Mucosa of stomach (tissue), 1 donor: ENCODE data around the gene CCL5.

Experiments
- H3K27me3 ChIP-seq: one replicate; pipeline ENCODE4 v1.7.0; 2013; ENCODE audit warnings: mild to moderate bottlenecking, low read length; ENCODE audit not compliant: control insufficient read depth, insufficient read depth
- H3K36me3 ChIP-seq: one replicate; pipeline ENCODE4 v1.7.0; 2013; ENCODE audit warnings: low read length; ENCODE audit not compliant: control insufficient read depth, insufficient read depth
- H3K4me1 ChIP-seq: one replicate; pipeline ENCODE4 v1.7.0; 2013; ENCODE audit warnings: mild to moderate bottlenecking, low read length; ENCODE audit not compliant: control insufficient read depth, insufficient read depth
- H3K4me3 ChIP-seq: one replicate; pipeline ENCODE4 v1.7.0; 2013; ENCODE audit warnings: low read length
- H3K9ac ChIP-seq: one replicate; pipeline ENCODE4 v1.7.0; 2013; ENCODE audit warnings: mild to moderate bottlenecking, low read length, moderate library complexity
- H3K9me3 ChIP-seq: one replicate; pipeline ENCODE4 v1.7.0; 2013; ENCODE audit warnings: mild to moderate bottlenecking, low read length, moderate library complexity; ENCODE audit not compliant: control insufficient read depth
- donor health status: Pancreatic carcinoma.

The CCL5 gene

GRCh38 chr17:35875072-35875799 is 4.9 kb downstream of the CCL5 start:
- Histone ChIP-seq H3K4me1 (no peaks in the 10 kb centered on the region), H3K9me3 (no peaks in the 10 kb centered on the region), H3K36me3 (no peaks in the 10 kb centered on the region), H3K4me3 (no peak overlapping the region), H3K9ac (no peak overlapping the region), H3K27me3 (no peaks in the 10 kb centered on the region)

- H3K4me1 ChIP-seq, result no peaks in the 10 kb centered on the region
Measured at GRCh38 chr17:35872196-35872980, 7.8 kb downstream of the CCL5 start.

GRCh38 chr17:35870906-35871819 is 9.0 kb downstream of the CCL5 start:
- Histone ChIP-seq H3K9ac (no peak overlapping the region), H3K4me3 (no peak overlapping the region), H3K4me1 (no peaks in the 10 kb centered on the region), H3K27me3 (no peaks in the 10 kb centered on the region), H3K9me3 (no peaks in the 10 kb centered on the region), H3K36me3 (no peaks in the 10 kb centered on the region)

More at GRCh38 chr17:35872196-35872980, 7.8 kb downstream of the CCL5 start:
- no peaks in the 10 kb centered on the region for H3K27me3 ChIP-seq
- no peak overlapping the region for H3K4me3 ChIP-seq
- H3K9me3 ChIP-seq, result no peaks in the 10 kb centered on the region
- no peak overlapping the region for H3K9ac ChIP-seq
- no peaks in the 10 kb centered on the region for H3K36me3 ChIP-seq

GRCh38 chr17:35868737-35869136 is 11.4 kb downstream of the CCL5 start, which contains the start of gene HEATR9:
HEATR9 (minus strand) TSS chr17:35868891; CDS start chr17:35868742, 149 bp downstream.
- Histone ChIP-seq H3K27me3 (no peaks in the 10 kb centered on the region), H3K36me3 (no peaks in the 10 kb centered on the region), H3K9ac (no peak within 1 kb of the TSS), H3K4me1 (no peaks in the 10 kb centered on the region), H3K9me3 (no peaks in the 10 kb centered on the region), H3K4me3 (no peak within 1 kb of the TSS)

GRCh38 chr17:35867574-35867973 is 12.6 kb downstream of the CCL5 start:
- H3K9me3 ChIP-seq, result no peaks in the 10 kb centered on the region

GRCh38 chr17:35866341-35866950 is 13.7 kb downstream of the CCL5 start:
- H3K9ac ChIP-seq, result no peak overlapping the region
- no peaks in the 10 kb centered on the region for H3K36me3 ChIP-seq
- no peaks in the 10 kb centered on the region for H3K27me3 ChIP-seq
- no peaks in the 10 kb centered on the region for H3K9me3 ChIP-seq
- H3K4me1 ChIP-seq, result no peaks in the 10 kb centered on the region
- H3K4me3 ChIP-seq, result no peak overlapping the region

More at GRCh38 chr17:35867574-35867973, 12.6 kb downstream of the CCL5 start:
- Histone ChIP-seq H3K36me3 (no peaks in the 10 kb centered on the region), H3K9ac (no peak overlapping the region), H3K4me1 (no peaks in the 10 kb centered on the region), H3K27me3 (no peaks in the 10 kb centered on the region), H3K4me3 (no peak overlapping the region)

- no peaks in the 10 kb centered on the region for H3K27me3 ChIP-seq
- H3K4me1 ChIP-seq, result no peaks in the 10 kb centered on the region
- H3K9ac ChIP-seq, result no peak overlapping the region
- no peaks in the 10 kb centered on the region for H3K9me3 ChIP-seq
- H3K4me3 ChIP-seq, result no peak overlapping the region
- no peaks in the 10 kb centered on the region for H3K36me3 ChIP-seq
Measured at GRCh38 chr17:35865412-35866340, 14.5 kb downstream of the CCL5 start.

GRCh38 chr17:35864853-35865252 is 15.3 kb downstream of the CCL5 start:
- Histone ChIP-seq H3K4me3 (no peak overlapping the region), H3K36me3 (no peaks in the 10 kb centered on the region), H3K27me3 (no peaks in the 10 kb centered on the region), H3K9ac (no peak overlapping the region), H3K9me3 (no peaks in the 10 kb centered on the region), H3K4me1 (no peaks in the 10 kb centered on the region)

GRCh38 chr17:35856603-35857002 is 23.6 kb downstream of the CCL5 start:
- Histone ChIP-seq H3K27me3 (no peaks in the 10 kb centered on the region), H3K9ac (no peak overlapping the region), H3K9me3 (no peaks in the 10 kb centered on the region), H3K4me1 (no peaks in the 10 kb centered on the region), H3K4me3 (no peak overlapping the region), H3K36me3 (no peaks in the 10 kb centered on the region)

- H3K27me3 ChIP-seq, result no peaks in the 10 kb centered on the region
- no peak overlapping the region for H3K4me3 ChIP-seq
- no peaks in the 10 kb centered on the region for H3K4me1 ChIP-seq
- H3K9ac ChIP-seq, result no peak overlapping the region
- H3K9me3 ChIP-seq, result no peaks in the 10 kb centered on the region
- H3K36me3 ChIP-seq, result no peaks in the 10 kb centered on the region
Measured at GRCh38 chr17:35855965-35856364, 24.2 kb downstream of the CCL5 start.
